Hematopoietic multipotent progenitor cell treated with erythropoietin and hydrocortisone succinate and interleukin-3 and kit ligand, for 15 days (in vitro differentiated cells): Measurements from ENCODE around the gene AKT3.
A peak's percentile ranks its signal among the peaks of the same experiment; 100 is the strongest.
"Not testable (repeated sequence)": the region's sequence is repeated elsewhere in the genome, so short reads cannot be mapped to it uniquely, and the experiment has no call there.

Experiments used
- DNase-seq: peaks from one replicate; pipeline ENCODE4 v3.0.0-alpha.2; 2015; ENCODE audit warnings: low spot score

AKT3 gene

GRCh38 chr1:243783714-243784113 lies 66.3 kb downstream of the AKT3 start:
- DNase-seq: no peak

- DNase-seq: not testable (repeated sequence)
Observed at GRCh38 chr1:243772361-243773050, 77.5 kb downstream of the AKT3 start.

GRCh38 chr1:243770860-243771259 lies 79.2 kb downstream of the AKT3 start:
- no peak for DNase-seq

- no peak for DNase-seq
Observed at GRCh38 chr1:243765676-243766075, 84.4 kb downstream of the AKT3 start.

GRCh38 chr1:243763806-243764205 lies 86.2 kb downstream of the AKT3 start:
- no peak for DNase-seq

- no peak for DNase-seq
Observed at GRCh38 chr1:243758647-243759046, 91.4 kb downstream of the AKT3 start.

GRCh38 chr1:243756529-243756928 lies 93.5 kb downstream of the AKT3 start:
- DNase-seq: no peak

GRCh38 chr1:243754348-243754747 lies 95.7 kb downstream of the AKT3 start:
- DNase-seq: no peak

- DNase-seq: no peak
Observed at GRCh38 chr1:243751506-243751905, 98.5 kb downstream of the AKT3 start.

- DNase-seq: peak; percentile 46
Observed at GRCh38 chr1:243748706-243749283, 101.2 kb downstream of the AKT3 start.

- no peak for DNase-seq
Observed at GRCh38 chr1:243748227-243748626, 101.8 kb downstream of the AKT3 start.

- no peak for DNase-seq
Observed at GRCh38 chr1:243746751-243747150, 103.3 kb downstream of the AKT3 start.

- no peak for DNase-seq
Observed at GRCh38 chr1:243745356-243745755, 104.7 kb downstream of the AKT3 start.

- no peak for DNase-seq
Observed at GRCh38 chr1:243742819-243743218, 107.2 kb downstream of the AKT3 start.

- no peak for DNase-seq
Observed at GRCh38 chr1:243740255-243740999, 109.6 kb downstream of the AKT3 start.

GRCh38 chr1:243739335-243740003 lies 110.6 kb downstream of the AKT3 start:
- no peak for DNase-seq

- DNase-seq: no peak
Observed at GRCh38 chr1:243738020-243738419, 112.0 kb downstream of the AKT3 start.

- DNase-seq: no peak
Observed at GRCh38 chr1:243735457-243735856, 114.6 kb downstream of the AKT3 start.

GRCh38 chr1:243734308-243734695 lies 115.7 kb downstream of the AKT3 start:
- DNase-seq: no peak

- DNase-seq: no peak
Observed at GRCh38 chr1:243733670-243734307, 116.3 kb downstream of the AKT3 start.

GRCh38 chr1:243732637-243733036 lies 117.4 kb downstream of the AKT3 start:
- DNase-seq: no peak

- DNase-seq: no peak
Observed at GRCh38 chr1:243731974-243732625, 117.9 kb downstream of the AKT3 start.
